ENCODE results near the gene ACTN3. TPM values are rescaled to one million over a fixed set of nuclear protein-coding genes. Genes with fewer than 3 reads are reported as not detected.

The ACTN3 gene
- polyA plus RNA-seq, 3 donors = not detected

DNA sequence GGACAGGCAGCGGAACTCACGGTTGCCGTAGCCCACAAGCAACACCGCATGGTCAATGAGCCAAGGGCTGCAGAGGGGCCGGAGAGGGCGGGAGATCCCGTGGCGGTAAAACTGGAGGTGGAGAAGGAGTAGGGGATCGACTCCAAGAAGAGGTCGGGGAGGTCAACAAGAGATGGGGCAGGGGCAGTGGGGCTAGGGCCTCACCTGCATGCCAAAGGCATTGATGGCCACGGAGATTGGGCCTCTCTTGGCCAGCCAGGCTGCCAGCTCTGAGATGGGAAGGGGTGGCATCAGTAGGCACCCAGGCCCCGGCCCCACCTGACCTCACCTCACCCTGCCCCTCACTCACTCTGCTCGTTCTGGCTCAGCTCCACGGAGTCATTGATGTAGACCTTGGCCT, 17.8 kb downstream of the ACTN3 start:
- Mint-ChIP-seq H3K4me1 (peaks cover 7% of the 10 kb centered on the region), H3K36me3 (no peaks in the 10 kb centered on the region), H3K27ac (no peak overlapping the region), H3K9me3 (peaks cover 0 to 5% (median 0%) of the 10 kb centered on the region in 7 donors), H3K4me3 (no peak overlapping the region), H3K27me3 (ENCODE audit: low read depth in 3 of 3) (peaks cover 18 to 32% (median 22%) of the 10 kb centered on the region in 3 donors)
- H3K27me3 ChIP-seq (ENCODE audit: control insufficient read depth in 2 of 2, insufficient read depth in 2 of 2, low read length in 2 of 2) = peaks cover 0 to 20% of the 10 kb centered on the region in 2 donors
- 97% methylated on average over 8 of the region's 14 CpGs for WGBS (ENCODE audit: insufficient coverage)
- no peak for TF ChIP-seq CTCF (IDR thresholded peaks at IDR 0.05)
- H3K9me3 ChIP-seq (replicated peaks in 1 of 2; ENCODE audit: control insufficient read depth in 1 of 2, insufficient read depth in 1 of 2, low read length in 2 of 2) = no peaks in the 10 kb centered on the region
- H4K20me1 ChIP-seq (ENCODE audit: insufficient read depth, low read length) = no peaks in the 10 kb centered on the region
- intact Hi-C loops (cut with micrococcal nuclease) = no loop called here
- no peaks in the 10 kb centered on the region for H3K36me3 ChIP-seq (replicated peaks in 1 of 2; ENCODE audit: control insufficient read depth in 1 of 2, insufficient read depth in 2 of 2, low read length in 2 of 2)
- peaks cover 4 to 12% of the 10 kb centered on the region in 2 donors for H3K4me1 ChIP-seq (ENCODE audit: control insufficient read depth in 1 of 2, insufficient read depth in 2 of 2, low read length in 2 of 2)
- H3K79me2 ChIP-seq (ENCODE audit: insufficient read depth, low read length) = no peaks in the 10 kb centered on the region
- no peak for DNase-seq
- no peak overlapping the region for H3K27ac ChIP-seq (ENCODE audit: low read depth in 1 of 2, low read length in 2 of 2)
- H3K4me2 ChIP-seq (replicated peaks; ENCODE audit: extremely low read depth, low read length, poor library complexity, severe bottlenecking) = no peak overlapping the region
- H2AFZ ChIP-seq (ENCODE audit: insufficient read depth, low read depth, low read length, poor library complexity, severe bottlenecking) = no peak overlapping the region
- H3K4me3 ChIP-seq (replicated peaks in 1 of 3; ENCODE audit: low read depth in 2 of 3, low read length in 3 of 3) = no peak overlapping the region
- H3K9ac ChIP-seq (ENCODE audit: insufficient read depth, low read length, poor library complexity, severe bottlenecking) = no peak overlapping the region

GRCh38 chr11:66564984-66565383, 18.3 kb downstream of the ACTN3 start:
- Histone ChIP-seq H3K79me2 (ENCODE audit: insufficient read depth, low read length) (no peaks in the 10 kb centered on the region), H3K9ac (ENCODE audit: insufficient read depth, low read length, poor library complexity, severe bottlenecking) (no peak overlapping the region), H3K27me3 (ENCODE audit: control insufficient read depth in 2 of 2, insufficient read depth in 2 of 2, low read length in 2 of 2) (peaks cover 0 to 17% of the 10 kb centered on the region in 2 donors), H4K20me1 (ENCODE audit: insufficient read depth, low read length) (no peaks in the 10 kb centered on the region), H3K4me3 (replicated peaks in 1 of 3; ENCODE audit: low read depth in 2 of 3, low read length in 3 of 3) (no peak overlapping the region), H3K9me3 (replicated peaks in 1 of 2; ENCODE audit: control insufficient read depth in 1 of 2, insufficient read depth in 1 of 2, low read length in 2 of 2) (no peaks in the 10 kb centered on the region), H3K4me2 (replicated peaks; ENCODE audit: extremely low read depth, low read length, poor library complexity, severe bottlenecking) (no peak overlapping the region), H2AFZ (ENCODE audit: insufficient read depth, low read depth, low read length, poor library complexity, severe bottlenecking) (no peak overlapping the region), H3K27ac (ENCODE audit: low read depth in 1 of 2, low read length in 2 of 2) (no peak overlapping the region), H3K36me3 (replicated peaks in 1 of 2; ENCODE audit: control insufficient read depth in 1 of 2, insufficient read depth in 2 of 2, low read length in 2 of 2) (no peaks in the 10 kb centered on the region), H3K4me1 (ENCODE audit: control insufficient read depth in 1 of 2, insufficient read depth in 2 of 2, low read length in 2 of 2) (peaks cover 4 to 12% of the 10 kb centered on the region in 2 donors)
- no CpG with 5 or more reads among the region's 5 CpGs for WGBS (ENCODE audit: insufficient coverage)
- peaks cover 18 to 29% (median 22%) of the 10 kb centered on the region in 3 donors for H3K27me3 Mint-ChIP-seq (ENCODE audit: low read depth in 3 of 3)
- no peak overlapping the region for H3K27ac Mint-ChIP-seq
- H3K36me3 Mint-ChIP-seq = no peaks in the 10 kb centered on the region
- no peak overlapping the region for H3K4me3 Mint-ChIP-seq
- DNase-seq = no peak
- no peak for TF ChIP-seq CTCF (IDR thresholded peaks at IDR 0.05)
- peaks cover 0 to 5% (median 0%) of the 10 kb centered on the region in 7 donors for H3K9me3 Mint-ChIP-seq
- peaks cover 7% of the 10 kb centered on the region for H3K4me1 Mint-ChIP-seq
- intact Hi-C loops (cut with micrococcal nuclease) = no loop called here
